Epidermal melanocyte (primary cell): ENCODE data around the gene FRMPD4.
"Not testable (repeated sequence)": the region's sequence is repeated elsewhere in the genome, so short reads cannot be mapped to it uniquely, and the experiment has no call there.

Experiments
- DNase-seq: peaks from one replicate; pipeline ENCODE4 v3.0.0; 2011; ENCODE audit warnings: low spot score; ENCODE audit not compliant: insufficient read length

FRMPD4 gene

GRCh38 chrX:12494400-12495138, 356.3 kb downstream of the FRMPD4 start:
- DNase-seq: no peak

DNA sequence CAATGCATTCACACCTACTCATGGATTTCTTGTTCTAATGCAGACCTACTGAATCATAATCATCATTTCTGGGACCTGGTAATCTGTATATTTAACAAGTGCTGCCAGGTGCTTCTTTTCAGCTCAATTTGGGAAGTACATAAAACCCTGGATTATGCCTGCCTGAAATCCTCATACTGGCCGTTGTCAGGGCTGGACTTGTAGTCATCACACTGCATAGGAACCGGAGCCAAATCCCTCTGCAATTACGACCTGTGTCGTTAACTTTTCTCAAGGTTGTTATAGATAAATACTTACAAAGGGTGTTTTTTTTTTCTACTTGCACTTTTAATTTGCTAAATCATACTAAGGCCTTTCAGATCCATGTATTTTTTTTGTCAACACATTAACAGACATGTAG, 358.1 kb downstream of the FRMPD4 start:
- no peak for DNase-seq

GRCh38 chrX:12497832-12498591, 359.7 kb downstream of the FRMPD4 start:
- no peak for DNase-seq

DNA sequence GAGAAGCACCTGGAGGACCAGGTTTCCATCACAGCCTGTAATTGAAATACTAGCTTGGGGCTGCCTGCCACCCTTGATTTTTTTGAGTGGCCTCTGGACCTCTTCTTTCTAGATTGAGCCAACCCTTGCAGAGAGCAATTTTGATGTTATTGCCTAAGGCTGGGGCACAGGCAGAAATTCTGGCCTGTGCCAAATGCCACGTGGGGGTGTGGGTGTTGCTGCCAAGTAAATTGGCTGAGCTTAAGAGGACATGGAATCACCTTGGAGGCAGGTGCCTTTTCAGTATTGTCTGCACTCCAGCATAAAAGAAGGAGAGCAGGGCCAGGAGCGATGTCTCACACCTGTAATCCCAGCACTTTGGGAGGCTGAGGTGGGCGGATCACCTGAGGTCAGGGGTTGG, 366.9 kb downstream of the FRMPD4 start:
- DNase-seq: no peak

DNA sequence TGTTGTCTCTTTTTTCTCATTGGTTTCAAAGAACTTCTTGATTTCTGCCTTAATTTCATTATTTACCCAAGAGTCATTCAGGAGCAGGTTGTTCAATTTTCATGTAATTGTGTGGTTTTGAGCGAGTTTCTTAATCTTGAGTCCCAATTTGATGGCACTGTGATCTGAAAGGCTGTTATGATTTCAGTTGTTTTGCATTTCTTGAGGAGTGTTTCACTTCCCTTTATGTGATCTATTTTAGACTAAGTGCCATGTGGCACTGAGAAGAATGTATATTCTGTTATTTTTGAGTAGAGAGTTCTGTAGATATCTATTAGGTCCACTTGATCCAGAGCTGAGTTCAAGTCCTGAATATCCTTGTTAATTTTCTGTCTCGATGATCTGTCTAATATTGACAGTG, 377.1 kb downstream of the FRMPD4 start:
- DNase-seq: not testable (repeated sequence)

GRCh38 chrX:12526306-12526705, 388.0 kb downstream of the FRMPD4 start:
- DNase-seq: no peak

DNA sequence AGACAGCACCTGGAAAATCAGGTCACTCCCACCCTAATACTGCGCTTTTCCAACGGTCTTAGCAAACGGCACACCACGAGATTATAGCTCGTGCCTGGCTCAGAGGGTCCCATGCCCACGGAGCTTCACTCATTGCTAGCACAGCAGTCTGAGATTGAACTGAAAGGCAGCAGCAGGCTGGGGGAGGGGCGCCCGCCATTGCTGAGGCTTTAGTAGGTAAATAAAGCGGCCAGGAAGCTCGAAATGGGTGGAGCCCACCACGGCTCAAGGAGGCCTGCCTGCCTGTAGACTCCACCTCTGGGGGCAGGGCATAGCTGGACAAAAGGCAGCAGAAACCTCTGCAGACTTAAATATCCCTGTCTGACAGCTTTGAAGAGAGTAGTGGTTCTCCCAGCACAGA, 399.8 kb downstream of the FRMPD4 start:
- DNase-seq: not testable (repeated sequence)

GRCh38 chrX:12542251-12542650, 404.0 kb downstream of the FRMPD4 start:
- not testable (repeated sequence) for DNase-seq

DNA sequence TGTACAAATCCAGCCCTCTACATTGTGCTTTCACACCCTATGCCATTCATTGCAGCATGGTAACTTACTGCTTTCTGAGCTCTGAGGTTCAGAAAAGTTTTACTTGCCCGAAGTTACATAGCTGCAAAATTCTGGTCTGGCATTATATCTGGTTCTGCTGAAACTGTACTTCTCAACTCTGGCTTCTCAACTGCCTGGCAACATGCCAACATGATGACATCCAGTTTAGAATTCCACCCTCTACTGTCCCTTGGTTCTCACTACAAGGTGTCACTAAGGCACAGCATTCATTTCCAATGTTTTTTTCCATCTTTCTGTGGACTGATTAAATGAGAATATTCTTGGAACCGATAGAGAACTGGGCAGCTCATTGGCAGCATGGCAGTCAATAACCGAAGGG, 410.1 kb downstream of the FRMPD4 start:
- DNase-seq: no peak

DNA sequence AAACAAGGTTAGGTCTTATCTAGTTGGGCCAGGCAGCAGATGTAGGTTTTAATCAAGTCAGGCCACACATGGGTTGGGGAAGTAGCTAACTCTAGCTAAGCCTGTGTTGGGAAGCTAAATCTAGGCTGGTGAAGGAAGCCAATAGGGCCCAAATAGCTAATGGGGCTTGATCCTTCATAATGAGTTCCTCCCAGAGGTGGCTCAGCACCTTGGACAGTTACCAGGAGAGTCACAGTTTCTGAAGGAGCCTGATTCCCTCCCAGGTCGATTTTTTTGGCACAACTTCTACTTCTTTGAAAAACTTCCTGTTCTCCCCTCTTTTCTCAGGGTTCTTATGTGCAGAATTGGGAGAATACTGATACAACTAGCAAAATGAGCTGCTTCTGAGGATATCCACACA, 410.5 kb downstream of the FRMPD4 start:
- no peak for DNase-seq

DNA sequence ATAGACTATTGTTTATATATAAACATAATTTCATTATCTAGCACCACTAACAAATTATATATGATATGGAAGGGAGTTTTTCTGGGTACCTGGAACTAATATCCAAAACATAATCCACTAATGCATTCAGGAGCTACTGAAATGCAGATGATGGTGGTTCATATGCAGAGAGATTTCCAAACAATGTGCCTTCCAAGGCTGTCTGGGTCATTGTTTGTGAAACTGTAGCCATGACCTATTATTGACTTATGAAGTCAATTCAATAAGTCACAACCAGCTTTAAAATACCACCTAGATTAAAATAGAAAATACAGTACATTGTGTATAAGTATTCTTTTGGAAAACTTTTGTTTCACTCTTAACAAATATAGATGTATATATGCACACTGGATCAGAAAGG, 415.9 kb downstream of the FRMPD4 start:
- DNase-seq: no peak

DNA sequence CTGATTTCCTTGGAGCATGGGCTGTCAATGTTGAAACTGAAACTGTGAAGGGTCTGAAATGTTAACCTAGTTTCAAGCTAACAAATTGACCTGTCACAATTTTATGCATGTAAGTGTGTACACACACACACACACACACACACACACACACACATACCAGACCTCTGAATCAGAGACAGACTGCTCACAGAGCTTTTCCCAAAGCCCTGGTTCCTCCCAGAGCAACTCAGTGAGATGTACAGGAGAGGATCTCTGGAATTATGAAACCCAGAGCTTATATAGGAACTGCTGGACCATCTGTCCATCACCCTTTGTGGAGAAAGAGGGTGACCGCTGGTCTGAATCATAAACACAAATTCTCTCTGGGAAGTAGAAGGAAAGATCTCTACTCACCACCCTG, 424.8 kb downstream of the FRMPD4 start:
- DNase-seq: no peak

DNA sequence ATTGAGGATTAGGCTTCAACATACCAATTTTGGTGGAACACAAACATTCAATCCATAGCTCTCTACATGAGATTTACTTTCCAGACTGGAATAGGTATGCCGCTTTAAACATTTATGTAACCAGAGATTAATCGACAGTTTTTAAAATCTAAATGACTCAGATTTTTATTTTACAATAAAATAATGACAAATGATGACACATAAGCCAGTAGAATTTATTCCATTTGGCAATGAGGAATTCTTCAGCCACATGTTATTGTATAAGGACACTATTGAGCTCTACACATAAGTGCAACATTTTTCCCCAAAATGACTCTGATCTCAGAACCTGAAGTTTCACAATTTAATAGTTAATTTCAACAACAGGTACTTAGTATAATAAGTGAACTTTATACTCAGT, 425.9 kb downstream of the FRMPD4 start:
- no peak for DNase-seq

GRCh38 chrX:12567857-12568256, 429.6 kb downstream of the FRMPD4 start:
- no peak for DNase-seq

GRCh38 chrX:12570859-12571501, 432.7 kb downstream of the FRMPD4 start:
- DNase-seq: no peak

- DNase-seq: no peak
Observed at GRCh38 chrX:12579311-12579710, 441.0 kb downstream of the FRMPD4 start.

GRCh38 chrX:12580548-12580947, 442.3 kb downstream of the FRMPD4 start:
- no peak for DNase-seq

GRCh38 chrX:12581546-12581945, 443.3 kb downstream of the FRMPD4 start:
- DNase-seq: no peak

- DNase-seq: no peak
Observed at GRCh38 chrX:12582649-12583048, 444.4 kb downstream of the FRMPD4 start.

GRCh38 chrX:12583543-12583942, 445.3 kb downstream of the FRMPD4 start:
- no peak for DNase-seq

DNA sequence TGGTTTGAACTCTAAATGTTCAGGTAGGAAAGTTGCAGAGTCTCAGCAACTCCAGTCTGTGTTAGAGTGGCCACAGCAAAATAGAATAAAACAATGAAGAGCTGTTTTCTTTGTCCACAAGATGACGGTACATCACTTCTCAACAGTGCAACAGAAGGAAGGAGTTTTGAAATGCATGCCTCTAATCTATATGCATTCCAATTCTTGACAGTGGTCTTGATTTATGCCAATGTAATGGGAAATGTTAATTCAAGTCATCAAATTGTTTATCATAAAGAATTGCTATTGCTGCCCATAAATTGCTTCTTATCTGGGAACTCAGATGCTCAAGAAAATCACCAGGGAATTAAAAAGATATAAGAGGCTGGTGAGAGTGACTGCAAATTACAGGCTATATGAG, 457.4 kb downstream of the FRMPD4 start:
- DNase-seq: no peak

DNA sequence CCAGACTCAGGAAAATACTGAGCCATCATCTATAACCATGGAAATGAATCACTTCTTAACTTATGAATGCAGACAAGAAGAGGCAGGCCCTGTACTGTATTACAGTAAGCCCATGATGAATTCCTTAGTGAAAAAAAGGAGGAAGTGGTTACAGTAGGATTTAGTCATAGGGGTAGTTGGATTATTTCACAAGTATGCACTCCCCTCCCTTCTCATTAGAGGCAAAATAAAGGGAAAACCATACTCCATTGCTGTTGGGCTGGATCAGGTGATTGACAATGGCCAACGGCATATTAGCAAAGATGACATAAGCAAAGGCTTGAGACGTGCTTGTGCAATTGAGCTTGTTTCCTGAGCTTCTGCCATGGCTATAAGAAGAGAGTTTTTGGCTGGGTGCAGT, 471.8 kb downstream of the FRMPD4 start:
- DNase-seq: no peak
